GM11168 (cell line): ENCODE measurements around the gene MAP3K20.
"Not testable (repeated sequence)": the region's sequence is repeated elsewhere in the genome, so short reads cannot be mapped to it uniquely, and the experiment has no call there.

Experiments
- in situ Hi-C: fragments of 300-500 bp; cut with MboI; formaldehyde crosslinking; loops from one replicate; pipeline ENCODE4 v1.12.0; 2022; ENCODE audit warnings: low sequenced_read_pairs; ENCODE audit not compliant: unreplicated experiment

MAP3K20 gene

DNA sequence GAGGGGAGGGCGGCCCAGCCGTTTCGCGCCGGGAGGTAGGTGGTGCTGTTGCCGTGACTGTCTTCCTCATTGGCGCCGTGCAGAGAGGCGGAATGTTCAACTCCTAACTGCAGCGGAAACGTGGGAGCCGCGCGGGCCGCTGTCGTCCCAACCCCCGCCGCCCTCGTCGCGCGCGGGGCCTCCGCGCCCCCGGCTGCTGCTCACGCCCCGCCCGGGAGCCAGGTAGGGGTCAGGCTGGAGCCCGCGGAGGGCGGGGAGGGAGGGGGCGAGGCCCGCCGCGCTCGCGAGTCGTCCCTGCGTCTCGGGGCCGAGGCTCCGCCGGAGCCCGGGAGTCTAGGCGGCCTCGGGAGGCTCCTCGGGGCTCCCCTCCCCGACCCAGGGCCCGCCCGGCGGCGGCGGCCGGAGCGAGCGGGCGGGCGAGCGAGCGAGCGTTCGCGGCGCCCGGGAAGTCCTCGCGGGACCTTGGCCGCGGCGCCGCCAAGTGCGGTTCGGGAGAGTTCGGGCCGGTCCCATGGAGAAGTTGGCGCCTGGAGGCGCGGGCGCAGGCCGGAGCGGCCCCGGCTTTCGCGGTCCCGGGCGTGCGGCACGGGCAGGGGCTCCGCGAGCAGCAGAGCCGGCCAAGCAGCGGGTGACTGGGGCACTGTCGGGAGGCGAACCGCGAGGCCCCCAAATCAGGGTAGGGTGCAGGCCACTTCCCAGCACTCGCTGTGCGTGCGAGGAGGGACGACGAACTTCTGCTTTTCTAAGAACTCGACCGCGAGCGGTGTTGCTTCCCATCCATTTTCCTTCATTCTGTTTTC, at the start of gene MAP3K20:
Gene MAP3K20 (plus strand): TSS at position 66 of the 800 bp plus-strand sequence. CDS start 15,186 bp downstream, outside the sequence.
- in situ Hi-C loops = no loop called here

DNA sequence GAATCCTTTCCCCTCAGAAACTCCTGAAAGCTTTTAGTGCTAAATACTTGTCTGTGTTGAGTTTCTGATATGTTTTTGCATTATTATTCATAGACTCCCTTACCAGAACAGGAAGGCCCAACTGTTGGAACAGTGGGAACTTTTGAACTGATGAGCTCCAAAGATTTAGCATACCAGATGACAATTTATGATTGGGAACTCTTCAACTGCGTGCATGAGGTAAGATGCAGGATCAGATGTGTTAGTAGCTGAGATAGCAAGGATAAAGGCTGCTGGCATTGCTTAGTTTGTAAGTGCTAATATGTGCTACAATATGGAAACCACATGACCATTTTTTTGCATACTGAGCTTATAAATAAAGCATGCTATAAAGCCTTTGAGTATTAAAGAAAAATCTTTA, 49.2 kb upstream of the MAP3K20 start:
- in situ Hi-C loops = no loop called here

DNA sequence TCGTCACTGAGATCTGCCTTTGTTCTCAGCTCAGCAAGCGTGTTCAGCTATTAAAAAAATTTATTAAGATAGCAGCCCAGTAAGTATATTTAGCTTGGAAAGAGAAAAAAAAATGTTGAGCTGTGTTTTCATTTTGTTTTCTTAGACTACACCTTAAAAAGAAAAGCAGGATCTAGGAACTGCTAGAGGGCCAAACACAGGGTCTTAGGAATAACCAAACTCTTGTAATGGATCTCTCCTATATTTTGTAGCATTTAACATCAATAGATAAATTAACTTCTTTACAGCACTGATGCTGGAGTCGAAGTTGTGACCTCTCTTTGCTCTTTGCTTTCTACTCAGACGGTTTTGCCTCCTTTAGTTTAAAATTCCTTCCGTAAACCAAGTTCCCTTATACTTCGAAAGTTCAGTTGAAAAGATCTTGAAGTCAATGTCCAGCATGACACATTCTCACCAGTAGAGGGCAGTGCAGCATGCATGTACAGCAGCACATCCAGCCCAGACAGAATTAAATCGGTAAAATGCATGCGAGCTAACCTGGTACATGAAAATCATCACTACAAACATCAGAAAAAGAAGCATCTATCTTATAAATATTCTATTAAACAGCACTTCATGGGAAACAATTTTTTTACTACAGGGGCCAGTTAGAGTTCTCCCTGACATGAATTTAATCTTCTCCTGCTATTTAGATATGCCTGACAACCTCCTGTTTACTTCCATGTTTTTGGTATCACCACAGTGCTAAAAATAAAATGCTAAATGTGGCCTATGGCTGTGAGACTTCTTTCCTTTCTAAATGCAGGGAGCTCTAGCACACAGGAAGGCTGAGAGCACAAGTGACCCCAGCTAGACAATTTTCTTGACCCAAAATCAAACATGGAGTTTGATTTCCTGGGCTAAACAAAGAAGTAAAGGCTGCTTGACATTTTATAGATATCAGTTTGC, 48.2 kb upstream of the MAP3K20 start:
- in situ Hi-C loops = no loop called here

- in situ Hi-C loops = no loop called here
Observed at GRCh38 chr2:173028141-173028540, 47.5 kb upstream of the MAP3K20 start.

DNA sequence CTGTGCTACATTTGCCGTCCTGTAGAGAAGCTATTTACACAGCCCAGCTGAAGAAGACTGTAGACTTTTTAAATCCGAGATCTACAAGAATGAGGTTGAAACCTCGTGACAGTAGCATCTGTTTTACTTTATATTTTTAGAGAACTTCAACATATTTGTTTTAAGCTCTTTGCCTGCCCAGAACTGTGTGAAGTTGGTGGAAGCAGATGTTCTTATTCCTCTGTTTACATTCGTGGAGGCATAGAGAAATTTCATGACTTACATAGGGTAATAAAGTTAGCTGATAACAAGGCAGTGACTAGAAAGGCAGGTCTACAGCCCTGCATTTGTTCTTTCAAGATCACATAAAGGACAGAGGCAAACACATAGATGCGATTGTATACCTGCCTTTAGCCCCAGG, 47.0 kb upstream of the MAP3K20 start:
- in situ Hi-C loops = no loop called here

DNA sequence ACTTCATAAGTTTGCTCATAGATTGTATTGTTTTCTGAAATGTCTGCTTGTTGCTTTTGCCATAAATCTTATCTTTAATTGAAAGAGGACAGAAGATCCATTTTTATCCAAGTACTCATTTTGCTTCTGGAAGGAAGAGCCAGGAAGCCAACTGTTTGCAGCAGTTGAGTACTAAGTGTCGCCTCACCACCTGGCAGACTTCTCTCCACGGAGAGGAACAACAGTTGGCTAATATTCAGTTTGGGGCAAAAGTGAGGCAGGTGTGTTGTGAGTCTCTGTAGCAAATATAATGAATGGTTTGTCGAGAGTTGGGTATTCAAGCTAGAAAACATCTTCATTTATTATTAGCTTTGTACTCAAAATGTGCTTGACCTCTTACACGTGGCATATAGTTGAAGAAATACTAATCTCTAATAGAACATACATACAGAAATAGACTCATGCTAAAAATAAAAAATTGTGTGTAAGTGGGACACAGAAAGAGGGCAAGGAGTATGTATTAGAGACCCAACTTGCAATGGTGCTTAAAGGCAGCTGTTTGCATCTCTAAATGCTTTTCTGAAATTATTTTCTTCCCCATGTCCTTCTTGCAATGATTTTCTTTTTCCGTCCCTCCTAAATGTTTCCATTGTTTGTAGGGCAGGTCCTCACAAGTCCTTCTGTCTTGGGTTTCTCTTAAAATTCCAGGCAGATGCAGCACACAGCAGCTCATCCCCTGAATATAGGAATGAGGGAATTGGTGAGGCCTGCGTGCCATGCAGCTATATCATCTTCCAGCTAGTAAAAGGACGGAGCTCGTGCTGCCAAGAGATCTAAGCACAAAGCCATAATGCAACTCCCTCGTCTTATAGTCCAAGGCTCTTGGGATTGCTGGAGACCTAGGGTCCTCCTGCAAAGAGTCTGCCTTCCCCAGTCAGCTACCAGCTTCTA, 44.8 kb upstream of the MAP3K20 start:
- in situ Hi-C loops = loop anchor here (5.0 kb wide), 1 partner anchor 181 kb away; no protein-coding TSS in a partner anchor

DNA sequence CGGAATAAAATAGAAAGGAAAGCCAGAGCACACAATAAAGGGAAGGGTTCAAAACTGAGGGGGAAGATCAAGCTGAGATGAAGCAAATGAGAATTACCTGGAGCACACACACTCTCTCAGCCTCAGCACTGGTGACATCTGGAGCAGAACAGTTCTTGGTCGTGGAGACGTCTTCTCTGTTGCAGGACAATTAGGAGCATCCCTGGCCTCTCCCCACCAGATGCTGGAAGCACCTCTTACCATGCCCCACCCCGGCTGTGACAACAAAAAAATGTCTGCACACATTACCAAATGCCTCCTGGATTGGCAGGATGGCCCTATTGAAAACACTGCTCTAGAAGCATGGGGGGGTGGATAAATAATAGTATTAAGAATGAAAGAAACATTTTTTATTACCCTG, 43.6 kb upstream of the MAP3K20 start:
- in situ Hi-C loops = loop anchor here (5.0 kb wide), 1 partner anchor 180 kb away; no protein-coding TSS in a partner anchor

DNA sequence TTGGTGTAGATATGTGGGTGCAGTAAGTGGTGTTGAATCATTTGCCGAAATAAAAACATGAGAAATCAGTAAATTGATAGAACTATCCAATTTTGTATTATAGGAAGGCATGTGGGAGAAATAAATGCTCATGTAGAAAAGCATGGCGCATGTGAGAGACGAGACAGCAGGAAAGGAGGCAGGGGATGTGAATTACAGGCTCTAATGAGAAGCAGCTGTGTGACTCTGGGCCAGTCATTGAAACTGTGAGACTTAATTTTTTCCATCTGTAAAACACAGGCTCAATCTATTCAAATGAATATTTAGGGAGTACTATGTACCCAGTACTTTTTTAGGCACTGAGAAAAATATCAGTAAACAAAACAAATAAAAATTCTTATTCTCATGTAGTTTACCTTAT, 42.6 kb upstream of the MAP3K20 start:
- in situ Hi-C loops = loop anchor here (5.0 kb wide), 1 partner anchor 179 kb away; no protein-coding TSS in a partner anchor

DNA sequence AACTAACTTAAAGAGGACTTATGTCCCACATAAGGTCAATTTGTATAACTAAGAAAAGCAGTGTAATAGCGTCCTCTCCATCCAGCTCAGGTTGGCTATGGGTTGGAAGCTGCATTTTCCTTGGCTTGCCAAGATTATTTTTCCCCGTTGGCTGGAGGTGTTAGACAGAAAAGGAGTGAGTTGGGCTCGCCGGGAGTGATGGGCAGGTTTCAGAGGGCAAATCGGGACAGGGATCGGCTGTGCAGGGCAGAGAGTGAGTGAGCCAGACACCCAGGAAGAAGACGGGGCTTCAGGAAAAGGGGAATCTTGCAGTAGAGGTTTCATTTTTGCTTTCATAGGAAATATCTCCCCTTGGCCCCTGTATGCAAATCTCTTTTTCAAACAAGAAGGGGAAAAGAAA, 41.5 kb upstream of the MAP3K20 start:
- in situ Hi-C loops = loop anchor here (5.0 kb wide), 1 partner anchor 178 kb away; no protein-coding TSS in a partner anchor

GRCh38 chr2:173037245-173038120, 38.2 kb upstream of the MAP3K20 start:
- in situ Hi-C loops = no loop called here

GRCh38 chr2:173038257-173038656, 37.4 kb upstream of the MAP3K20 start:
- in situ Hi-C loops = not testable (repeated sequence)

GRCh38 chr2:173040729-173041128, 34.9 kb upstream of the MAP3K20 start:
- in situ Hi-C loops = no loop called here

- in situ Hi-C loops = no loop called here
Observed at GRCh38 chr2:173043476-173043875, 32.2 kb upstream of the MAP3K20 start.

- in situ Hi-C loops = no loop called here
Observed at GRCh38 chr2:173043897-173044519, 31.6 kb upstream of the MAP3K20 start.

GRCh38 chr2:173044686-173045085, 31.0 kb upstream of the MAP3K20 start:
- in situ Hi-C loops = no loop called here

DNA sequence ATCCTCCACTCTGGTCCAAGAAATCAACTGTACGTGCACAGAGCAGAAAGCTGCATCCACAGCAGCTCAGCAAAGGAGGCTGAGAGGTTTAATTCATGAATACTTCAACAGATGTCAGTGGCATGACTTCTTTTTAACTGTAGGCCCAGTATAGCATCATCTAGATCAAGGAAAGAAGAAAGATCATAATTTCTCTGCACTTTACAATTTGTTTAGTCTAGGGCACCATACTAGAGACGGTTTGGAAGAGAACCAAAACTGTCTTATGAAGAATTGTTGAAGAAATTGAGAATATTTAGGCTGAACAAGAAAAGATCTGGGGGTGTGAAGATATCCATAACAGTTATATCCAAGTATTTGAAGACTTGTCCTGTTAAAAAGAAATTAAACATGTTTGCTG, 30.5 kb upstream of the MAP3K20 start:
- in situ Hi-C loops = no loop called here

GRCh38 chr2:173048522-173048896, 27.1 kb upstream of the MAP3K20 start:
- in situ Hi-C loops = no loop called here

- in situ Hi-C loops = no loop called here
Observed at GRCh38 chr2:173048897-173049661, 26.6 kb upstream of the MAP3K20 start.
